Measurements from ENCODE around the gene KLHDC10. TPM values are rescaled to one million over a fixed set of nuclear protein-coding genes. Genes with fewer than 3 reads are reported as not detected.
A peak's percentile ranks its signal among the peaks of the same experiment; 100 is the strongest.
"Not testable (repeated sequence)": the region's sequence is repeated elsewhere in the genome, so short reads cannot be mapped to it uniquely, and the experiment has no call there.

KLHDC10 gene
- total RNA-seq, 2 donors from 2014 or later, result 15.8 to 18.8 TPM

GRCh38 chr7:130090745-130091532 is 20.6 kb downstream of the KLHDC10 start:
- no peak overlapping the region for H3K4me3 Mint-ChIP-seq
- no peaks in the 10 kb centered on the region for H3K36me3 Mint-ChIP-seq (ENCODE audit: low read depth)
- H3K27me3 Mint-ChIP-seq, result no peaks in the 10 kb centered on the region
- no peaks in the 10 kb centered on the region for H3K9me3 ChIP-seq (ENCODE audit: control insufficient read depth, low read length, poor library complexity, severe bottlenecking)
- H3K27ac Mint-ChIP-seq, result no peak overlapping the region
- DNase-seq (no peak), ATAC-seq (no peak)
- peaks cover 18% of the 10 kb centered on the region for H3K4me1 Mint-ChIP-seq

- ATAC-seq (no peak), DNase-seq (no peak)
- Mint-ChIP-seq H3K4me1 (peaks cover 19% of the 10 kb centered on the region), H3K36me3 (ENCODE audit: low read depth) (no peaks in the 10 kb centered on the region), H3K27me3 (no peaks in the 10 kb centered on the region), H3K4me3 (no peak overlapping the region), H3K27ac (peak overlapping the region; percentile 57)
- H3K9me3 ChIP-seq (ENCODE audit: control insufficient read depth, low read length, poor library complexity, severe bottlenecking), result no peaks in the 10 kb centered on the region
These were observed 21.7 kb downstream of the KLHDC10 start for GRCh38 chr7:130091999-130092398.

GRCh38 chr7:130092598-130092997 is 22.3 kb downstream of the KLHDC10 start:
- H3K9me3 ChIP-seq (ENCODE audit: control insufficient read depth, low read length, poor library complexity, severe bottlenecking), result no peaks in the 10 kb centered on the region
- Mint-ChIP-seq H3K27ac (peak overlapping the region; percentile 57), H3K36me3 (ENCODE audit: low read depth) (no peaks in the 10 kb centered on the region), H3K27me3 (no peaks in the 10 kb centered on the region), H3K4me3 (no peak overlapping the region), H3K4me1 (peaks cover 16% of the 10 kb centered on the region)
- no peak for ATAC-seq
- no peak for DNase-seq

GRCh38 chr7:130095812-130096211 is 25.5 kb downstream of the KLHDC10 start:
- ATAC-seq, result no peak
- Mint-ChIP-seq H3K4me3 (no peak overlapping the region), H3K4me1 (peaks cover 19% of the 10 kb centered on the region), H3K36me3 (ENCODE audit: low read depth) (no peaks in the 10 kb centered on the region), H3K27ac (no peak overlapping the region), H3K27me3 (no peaks in the 10 kb centered on the region)
- no peak for DNase-seq
- no peaks in the 10 kb centered on the region for H3K9me3 ChIP-seq (ENCODE audit: control insufficient read depth, low read length, poor library complexity, severe bottlenecking)

- no peaks in the 10 kb centered on the region for H3K9me3 ChIP-seq (ENCODE audit: control insufficient read depth, low read length, poor library complexity, severe bottlenecking)
- Mint-ChIP-seq H3K4me1 (peaks cover 18% of the 10 kb centered on the region), H3K36me3 (ENCODE audit: low read depth) (no peaks in the 10 kb centered on the region), H3K27ac (no peak overlapping the region), H3K4me3 (no peak overlapping the region), H3K27me3 (no peaks in the 10 kb centered on the region)
- DNase-seq (no peak), ATAC-seq (no peak)
These were observed 26.0 kb downstream of the KLHDC10 start for GRCh38 chr7:130096243-130096827.

- no peak for ATAC-seq
These were observed 29.0 kb downstream of the KLHDC10 start for GRCh38 chr7:130099331-130099730.

GRCh38 chr7:130102588-130102987 is 32.3 kb downstream of the KLHDC10 start:
- H3K9me3 ChIP-seq (ENCODE audit: control insufficient read depth, low read length, poor library complexity, severe bottlenecking), result no peaks in the 10 kb centered on the region
- Mint-ChIP-seq H3K4me1 (peaks cover 12% of the 10 kb centered on the region), H3K36me3 (ENCODE audit: low read depth) (no peaks in the 10 kb centered on the region), H3K27me3 (no peaks in the 10 kb centered on the region), H3K27ac (peak overlapping the region; percentile 45), H3K4me3 (no peak overlapping the region)
- no peak for DNase-seq
- ATAC-seq, result no peak

More at GRCh38 chr7:130099331-130099730, 29.0 kb downstream of the KLHDC10 start:
- Mint-ChIP-seq H3K27me3 (no peaks in the 10 kb centered on the region), H3K4me3 (no peak overlapping the region), H3K36me3 (ENCODE audit: low read depth) (no peaks in the 10 kb centered on the region), H3K27ac (no peak overlapping the region), H3K4me1 (peaks cover 12% of the 10 kb centered on the region)
- no peaks in the 10 kb centered on the region for H3K9me3 ChIP-seq (ENCODE audit: control insufficient read depth, low read length, poor library complexity, severe bottlenecking)
- no peak for DNase-seq

- no peaks in the 10 kb centered on the region for H3K9me3 ChIP-seq (ENCODE audit: control insufficient read depth, low read length, poor library complexity, severe bottlenecking)
- ATAC-seq, result no peak
- Mint-ChIP-seq H3K36me3 (ENCODE audit: low read depth) (no peaks in the 10 kb centered on the region), H3K27ac (no peak overlapping the region), H3K27me3 (no peaks in the 10 kb centered on the region), H3K4me3 (no peak overlapping the region), H3K4me1 (peaks cover 5% of the 10 kb centered on the region)
- DNase-seq, result no peak
These were observed 37.8 kb downstream of the KLHDC10 start for GRCh38 chr7:130107949-130108674.

- Mint-ChIP-seq H3K4me1 (peaks cover 5% of the 10 kb centered on the region), H3K36me3 (ENCODE audit: low read depth) (no peaks in the 10 kb centered on the region), H3K27me3 (no peaks in the 10 kb centered on the region), H3K27ac (no peak overlapping the region), H3K4me3 (no peak overlapping the region)
- DNase-seq (no peak), ATAC-seq (no peak)
- no peaks in the 10 kb centered on the region for H3K9me3 ChIP-seq (ENCODE audit: control insufficient read depth, low read length, poor library complexity, severe bottlenecking)
These were observed 38.5 kb downstream of the KLHDC10 start for GRCh38 chr7:130108809-130109208.

- no peak for DNase-seq
- no peak for ATAC-seq
- Mint-ChIP-seq H3K27ac (no peak overlapping the region), H3K36me3 (ENCODE audit: low read depth) (no peaks in the 10 kb centered on the region), H3K4me1 (peaks cover 5% of the 10 kb centered on the region), H3K27me3 (no peaks in the 10 kb centered on the region), H3K4me3 (no peak overlapping the region)
- no peaks in the 10 kb centered on the region for H3K9me3 ChIP-seq (ENCODE audit: control insufficient read depth, low read length, poor library complexity, severe bottlenecking)
These were observed 41.8 kb downstream of the KLHDC10 start for GRCh38 chr7:130112093-130112492.

GRCh38 chr7:130112662-130113425 is 42.5 kb downstream of the KLHDC10 start:
- no peaks in the 10 kb centered on the region for H3K27me3 Mint-ChIP-seq
- no peaks in the 10 kb centered on the region for H3K9me3 ChIP-seq (ENCODE audit: control insufficient read depth, low read length, poor library complexity, severe bottlenecking)
- ATAC-seq, result no peak
- no peaks in the 10 kb centered on the region for H3K36me3 Mint-ChIP-seq (ENCODE audit: low read depth)
- peaks cover 5% of the 10 kb centered on the region for H3K4me1 Mint-ChIP-seq
- no peak overlapping the region for H3K27ac Mint-ChIP-seq
- DNase-seq, result no peak
- H3K4me3 Mint-ChIP-seq, result no peak overlapping the region

GRCh38 chr7:130113426-130113805 is 43.1 kb downstream of the KLHDC10 start:
- H3K4me3 Mint-ChIP-seq; H3K27ac Mint-ChIP-seq; H3K4me1 Mint-ChIP-seq; H3K27me3 Mint-ChIP-seq; H3K9me3 ChIP-seq (ENCODE audit: control insufficient read depth, low read length, poor library complexity, severe bottlenecking); ATAC-seq; DNase-seq; H3K36me3 Mint-ChIP-seq (ENCODE audit: low read depth): not testable (repeated sequence)

GRCh38 chr7:130113887-130114286 is 43.6 kb downstream of the KLHDC10 start:
- Mint-ChIP-seq H3K27ac (no peak overlapping the region), H3K4me3 (no peak overlapping the region), H3K27me3 (no peaks in the 10 kb centered on the region), H3K4me1 (peaks cover 8% of the 10 kb centered on the region), H3K36me3 (ENCODE audit: low read depth) (no peaks in the 10 kb centered on the region)
- no peak for ATAC-seq
- no peak for DNase-seq
- H3K9me3 ChIP-seq (ENCODE audit: control insufficient read depth, low read length, poor library complexity, severe bottlenecking), result no peaks in the 10 kb centered on the region

All from T-helper 17 cell (primary cell).